A549 treated with RU486 at 1 μM for 4 hours (cell line): Measurements from ENCODE around the gene ACOXL. TPM values are rescaled to one million over a fixed set of nuclear protein-coding genes. Genes with fewer than 3 reads are reported as not detected.

Experiments used
- total RNA-seq: library from RNA; stranded (reverse); fragments of 200-300 nt; extraction: Qiagen RNA extraction; gene quantifications from 5 replicates; pipeline ENCODE4 v1.2.3, GENCODE V29; 2022; ENCODE audit warnings: low read depth

ACOXL gene
- not detected in 5 replicates for total RNA-seq

GRCh38 chr2:110732422-110733413 lies at the start of gene ACOXL:
TSS of gene ACOXL (plus strand) at chr2:110732573. CDS start at chr2:110768390, 35,817 bp downstream.

DNA sequence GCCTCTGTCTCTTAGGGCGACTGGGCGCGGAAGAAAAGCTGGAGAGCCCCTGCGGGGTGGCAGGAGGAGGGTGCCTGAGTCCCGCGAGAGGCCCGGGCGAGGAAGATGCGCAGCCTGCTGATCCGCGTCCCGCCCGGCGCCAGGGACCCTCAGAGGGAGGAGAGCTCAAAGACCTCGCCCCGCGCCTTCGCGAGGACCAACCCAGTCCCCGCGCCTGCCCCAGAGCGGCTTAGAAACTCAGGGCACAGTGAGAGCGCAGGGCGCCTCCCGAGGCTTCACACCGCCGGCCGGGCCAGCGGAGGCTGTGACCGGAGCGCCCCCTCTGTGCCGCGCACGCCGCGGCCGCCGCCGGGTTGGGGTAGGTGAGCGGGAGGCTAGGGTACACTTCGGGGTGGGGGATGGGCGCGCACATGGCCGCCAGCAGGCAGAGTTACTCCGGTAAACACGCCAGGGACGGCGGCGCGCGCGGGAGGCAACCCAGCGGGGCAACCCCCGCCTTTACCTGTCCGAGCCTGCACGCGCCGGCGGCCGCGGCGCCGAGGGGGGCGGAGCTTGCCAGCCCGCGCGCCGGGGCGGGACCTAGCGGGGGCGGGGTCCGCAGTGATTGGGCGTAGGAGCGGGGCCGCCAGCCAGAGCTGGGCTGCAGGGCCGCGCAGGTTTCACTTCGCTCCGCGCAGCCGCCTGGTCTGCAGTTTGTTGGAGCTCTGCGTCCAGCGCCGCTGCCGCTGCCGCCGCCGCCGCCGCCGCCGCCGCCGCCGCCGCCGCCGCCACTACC lies 388.1 kb downstream of the ACOXL start, which contains the start of gene BCL2L11:
BCL2L11 (plus strand) TSS at position 662 of the 775 bp plus-strand sequence. CDS start 2,832 bp downstream, outside the sequence.

Other genes with a start within 250 kb of the ACOXL start
- gene RGPD6, start 155.4 kb upstream of the ACOXL start, total RNA-seq, result 5.3 to 12.2 TPM (median 9.9 TPM) in 5 replicates
- 32.4 to 48.9 TPM (median 45.5 TPM) in 5 replicates for gene BUB1, start 54.5 kb upstream of the ACOXL start, total RNA-seq